Activated CD8-positive, alpha-beta T cell treated with anti-CD3 and anti-CD28 coated beads, Interleukin-2, amount 10 ng/mL, durations not matched to agents 7 days and 5 days (primary cell): Measurements from ENCODE around the gene ZBTB44. TPM values are rescaled to one million over a fixed set of nuclear protein-coding genes. Genes with fewer than 3 reads are reported as not detected.

Experiments
- total RNA-seq, 2 experiments: library from RNA; stranded (reverse); gene quantifications; one replicate each; pipeline ENCODE4 v1.2.3, GENCODE V29; 2021

Gene ZBTB44
- total RNA-seq, 2 experiments from 2014 or later: 37.8 to 42.1 TPM

Other genes starting within 250 kb of the ZBTB44 start
- 10 to 100 TPM; 16.5 to 17.0 TPM for gene APLP2, start 245.0 kb downstream of the ZBTB44 start, total RNA-seq
- not detected for gene ST14, start 155.1 kb downstream of the ZBTB44 start, total RNA-seq
- gene ADAMTS8, start 113.7 kb upstream of the ZBTB44 start, total RNA-seq: not detected
- gene ADAMTS15, start 133.7 kb upstream of the ZBTB44 start, total RNA-seq: under 1 TPM; 0.05 to 0.08 TPM